ENCODE measurements around the gene SMAD6. TPM values are rescaled to one million over a fixed set of nuclear protein-coding genes. Genes with fewer than 3 reads are reported as not detected.

SMAD6 gene
- total and polyA plus RNA-seq, 2 of the 4 experiments (the other 2 are of a cell fraction) = 4.8 to 8.5 TPM

GRCh38 chr15:66719471-66719870, 17.4 kb downstream of the SMAD6 start:
- ChIA-PET CTCF (no interaction called here), POLR2A (ENCODE audit: unreplicated experiment) (no interaction called here)
- Histone ChIP-seq H2AK5ac (ENCODE audit: low read depth, low read length) (0 out of 2 replicates have a peak overlapping the region, but pooled peaks have one; percentile 27), H3K56ac (ENCODE audit: extremely low read depth, insufficient read depth, low read length) (no peak overlapping the region), H3K14ac (replicated peaks; ENCODE audit: low read depth, low read length) (no peak overlapping the region), H2BK15ac (ENCODE audit: low read depth, low read length) (no peak overlapping the region), H3K4me3 (ENCODE audit: insufficient read depth, low read depth, low read length) (no peak overlapping the region), H3K4ac (ENCODE audit: low read depth, low read length) (0 out of 2 replicates have a peak overlapping the region, but pooled peaks have one; percentile 13), H4K20me1 (ENCODE audit: insufficient read depth, low read length) (peaks cover 54% of the 10 kb centered on the region), H2BK20ac (ENCODE audit: low read depth, low read length) (no peak overlapping the region), H3K27ac (ENCODE audit: insufficient read depth, low read length) (no peak overlapping the region), H2AK9ac (replicated peaks; ENCODE audit: low read depth, low read length, poor library complexity) (peak overlapping the region; percentile 51), H3K23ac (ENCODE audit: low read depth, low read length) (no peak overlapping the region), H3K36me3 (ENCODE audit: control insufficient read depth, insufficient read depth, low read length) (peaks cover 54% of the 10 kb centered on the region), H2BK5ac (ENCODE audit: low read depth, low read length, poor library complexity, severe bottlenecking) (no peak overlapping the region), H4K8ac (ENCODE audit: low read depth in 2 of 2, low read length in 2 of 2) (no peak overlapping the region), H3K9me1 (ENCODE audit: insufficient read depth, low read length) (peaks cover 52% of the 10 kb centered on the region), H2BK120ac (ENCODE audit: low read depth, low read length) (no peak overlapping the region), H3K4me2 (ENCODE audit: low read depth, low read length) (no peak overlapping the region), H3K79me1 (ENCODE audit: low read depth in 1 of 2, low read length in 2 of 2) (peaks cover 40 to 89% of the 10 kb centered on the region in 2 experiments), H3K18ac (ENCODE audit: low read depth, low read length) (no peak overlapping the region), H3K9ac (ENCODE audit: low read depth, low read length) (no peak overlapping the region), H3K4me1 (ENCODE audit: control insufficient read depth, insufficient read depth, low read length) (peaks cover 20% of the 10 kb centered on the region), H4K91ac (ENCODE audit: insufficient read depth, low read depth, low read length) (no peak overlapping the region), H4K5ac (ENCODE audit: low read depth, low read length) (no peak overlapping the region), H3K9me3 (ENCODE audit: control insufficient read depth, insufficient read depth, low read length) (no peaks in the 10 kb centered on the region), H3K27me3 (ENCODE audit: control insufficient read depth, insufficient read depth, low read length) (no peaks in the 10 kb centered on the region), H2AFZ (replicated peaks; ENCODE audit: low read length, poor library complexity) (no peak overlapping the region)
- TF ChIP-seq MAZ (IDR thresholded peaks at IDR 0.05; ENCODE audit: borderline replicate concordance, low read depth, low read length) (no peak), MAFK (IDR thresholded peaks at IDR 0.05; ENCODE audit: low read depth, low read length) (no peak)
- 82% methylated on average over 3 of the region's 10 CpGs; no CpG with 5 or more reads in 1 of the 2 experiments for WGBS, 2 experiments (ENCODE audit: extremely low coverage in 2 of 2, insufficient read length in 1 of 2)
- dilution Hi-C loops (cut with HindIII; ENCODE audit: low sequenced_read_pairs, unreplicated experiment) (no loop called here), intact Hi-C loops (cut with micrococcal nuclease) (no loop called here), in situ Hi-C loops (cut with MboI; ENCODE audit: low sequenced_read_pairs) (loop anchor here (25.0 kb wide), 1 partner anchor 118 kb away; no protein-coding TSS in a partner anchor)
- no peak for ATAC-seq (ENCODE audit: low read depth)
- no TSS peak for BruUV-seq (replicated peaks)
- DNase-seq = no peak

Data from IMR-90 (cell line).